Measurements from ENCODE around the gene HAPLN3. TPM values are rescaled to one million over a fixed set of nuclear protein-coding genes. Genes with fewer than 3 reads are reported as not detected.

HAPLN3 gene
- total RNA-seq, 1 donor from 2014 or later = 5.2 TPM

GRCh38 chr15:88832820-88833730 is 62.3 kb downstream of the HAPLN3 start:
- DNase-seq (ENCODE audit: low spot score) = no peak

GRCh38 chr15:88830016-88830415 is 65.3 kb downstream of the HAPLN3 start:
- DNase-seq (ENCODE audit: low spot score) = no peak

GRCh38 chr15:88828791-88829190 is 66.6 kb downstream of the HAPLN3 start:
- DNase-seq (ENCODE audit: low spot score) = no peak

Other genes starting within 250 kb of the HAPLN3 start
- gene ACAN, start 92.1 kb downstream of the HAPLN3 start, total RNA-seq = 1.4 TPM
- gene MFGE8, start 17.8 kb upstream of the HAPLN3 start, total RNA-seq = 466 TPM
- 101 TPM for gene ABHD2, start 192.9 kb upstream of the HAPLN3 start, total RNA-seq